ENCODE measurements around the gene RNF141. TPM values are rescaled to one million over a fixed set of nuclear protein-coding genes. Genes with fewer than 3 reads are reported as not detected.

RNF141 gene
- total and polyA plus RNA-seq, 2 of the 13 experiments (the other 11 are each of a cell fraction or from before 2014, with no cell fraction given), result 9.3 to 22.4 TPM

DNA sequence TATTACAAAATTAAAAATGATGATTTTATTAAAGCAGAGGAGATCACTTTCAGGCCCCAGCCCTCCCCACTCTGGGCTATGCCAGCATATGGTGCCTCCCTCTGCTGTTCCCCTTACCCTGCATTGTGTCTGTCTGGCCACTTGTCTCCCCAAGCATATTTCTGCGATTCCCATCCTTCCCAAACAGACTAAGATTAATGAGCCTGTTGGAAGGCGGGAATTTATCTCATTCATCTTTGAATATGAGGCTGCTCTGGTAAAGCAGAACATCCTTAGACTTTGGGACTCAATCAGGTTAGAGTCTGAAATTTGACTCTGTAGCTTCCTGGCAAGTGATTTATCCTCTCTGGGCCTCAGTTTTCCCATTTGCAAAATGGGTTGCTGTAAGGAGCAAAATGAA, 60.2 kb downstream of the RNF141 start:
- POLR2A ChIA-PET, result no interaction called here
- H3K4me3 ChIP-seq (replicated peaks in 1 of 3; ENCODE audit: insufficient read depth in 1 of 3, low read depth in 2 of 3, low read length in 3 of 3), result no peak overlapping the region
- no peaks in the 10 kb centered on the region for H3K4me1 ChIP-seq (ENCODE audit: insufficient read depth, low read length)
- H4K20me1 ChIP-seq (ENCODE audit: insufficient read depth, low read length), result no peaks in the 10 kb centered on the region
- TF ChIP-seq ZNF629 (CRISPR knock-in tag; conservative IDR thresholded peaks at IDR 0.05) (0 out of 2 replicates have a peak, but pooled peaks have one; percentile 28), U2AF2 (IDR thresholded peaks at IDR 0.05; ENCODE audit: low read depth, low read length) (no peak), ZNF326 (CRISPR knock-in tag; IDR thresholded peaks at IDR 0.05; ENCODE audit: borderline replicate concordance) (no peak)
- in situ Hi-C loops (cut with HindIII; ENCODE audit: extremely low pct_ligation_motif_present, low pct_unique_long_range_greater_than_20kb), result no loop called here
- no peak for ATAC-seq
- no peak overlapping the region for H3K9ac ChIP-seq (ENCODE audit: insufficient read depth, low read depth, low read length)
- no peaks in the 10 kb centered on the region for H3K79me2 ChIP-seq (ENCODE audit: insufficient read depth, low read length)
- CTCF ChIA-PET (ENCODE audit: low intra/inter-chr PET ratio, low total read pairs), result no interaction called here
- intact Hi-C loops (cut with micrococcal nuclease; ENCODE audit: unreplicated experiment), result loop anchor here (10.0 kb wide), 1 partner anchor 594 kb away; no protein-coding TSS in a partner anchor
- DNase-seq (ENCODE audit: low spot score), result no peak
- no peak for FAIRE-seq
- no peak overlapping the region for H2AFZ ChIP-seq (ENCODE audit: low read length)
- H3K27ac ChIP-seq (ENCODE audit: extremely low read length, insufficient read depth, low read length), result no peak overlapping the region
- no peak overlapping the region for H3K4me2 ChIP-seq (ENCODE audit: low read depth, low read length)
- H3K9me3 ChIP-seq (ENCODE audit: low read length), result no peaks in the 10 kb centered on the region
- no peaks in the 10 kb centered on the region for H3K36me3 ChIP-seq (replicated peaks in 1 of 2; ENCODE audit: control insufficient read depth in 1 of 2, insufficient read depth in 2 of 2, low read length in 2 of 2)
- H3K27me3 ChIP-seq (ENCODE audit: control insufficient read depth in 1 of 2, insufficient read depth in 2 of 2, low read length in 2 of 2), result no peaks in the 10 kb centered on the region
- no TSS peak for BruUV-seq (replicated peaks)
- 62% methylated on average over 2 of the region's 2 CpGs for WGBS (ENCODE audit: low lambda C conversion rate)

- H3K4me1 ChIP-seq (ENCODE audit: insufficient read depth, low read length), result no peaks in the 10 kb centered on the region
- H3K27me3 ChIP-seq (ENCODE audit: control insufficient read depth in 1 of 2, insufficient read depth in 2 of 2, low read length in 2 of 2), result no peaks in the 10 kb centered on the region
- H3K9me3 ChIP-seq (ENCODE audit: low read length), result no peaks in the 10 kb centered on the region
- no peaks in the 10 kb centered on the region for H3K79me2 ChIP-seq (ENCODE audit: insufficient read depth, low read length)
- POLR2A ChIA-PET, result no interaction called here
- 56% methylated on average over 5 of the region's 6 CpGs for WGBS (ENCODE audit: low lambda C conversion rate)
- no peak overlapping the region for H3K4me3 ChIP-seq (replicated peaks in 1 of 3; ENCODE audit: insufficient read depth in 1 of 3, low read depth in 2 of 3, low read length in 3 of 3)
- no peak for DNase-seq (ENCODE audit: low spot score)
- no peak overlapping the region for H3K4me2 ChIP-seq (ENCODE audit: low read depth, low read length)
- no peaks in the 10 kb centered on the region for H4K20me1 ChIP-seq (ENCODE audit: insufficient read depth, low read length)
- no peaks in the 10 kb centered on the region for H3K36me3 ChIP-seq (replicated peaks in 1 of 2; ENCODE audit: control insufficient read depth in 1 of 2, insufficient read depth in 2 of 2, low read length in 2 of 2)
- ATAC-seq, result no peak
- in situ Hi-C loops (cut with HindIII; ENCODE audit: extremely low pct_ligation_motif_present, low pct_unique_long_range_greater_than_20kb) (no loop called here), intact Hi-C loops (cut with micrococcal nuclease; ENCODE audit: unreplicated experiment) (loop anchor here (10.0 kb wide), 1 partner anchor 595 kb away; no protein-coding TSS in a partner anchor)
- no peak overlapping the region for H3K27ac ChIP-seq (ENCODE audit: extremely low read length, insufficient read depth, low read length)
- no peak overlapping the region for H2AFZ ChIP-seq (ENCODE audit: low read length)
- no TSS peak for BruUV-seq (replicated peaks)
- no peak for FAIRE-seq
- H3K9ac ChIP-seq (ENCODE audit: insufficient read depth, low read depth, low read length), result no peak overlapping the region
- CTCF ChIA-PET (ENCODE audit: low intra/inter-chr PET ratio, low total read pairs), result no interaction called here
- TF ChIP-seq HCFC1 (IDR thresholded peaks at IDR 0.05; ENCODE audit: low read depth, low read length) (no peak), YEATS2 (CRISPR knock-in tag; IDR thresholded peaks at IDR 0.05; ENCODE audit: borderline replicate concordance) (no peak), ARNTL (CRISPR knock-in tag; IDR thresholded peaks at IDR 0.05) (no peak), MAX (IDR thresholded peaks at IDR 0.05) (no peak), NR2F2 (IDR thresholded peaks at IDR 0.05; ENCODE audit: borderline replicate concordance, low read depth) (no peak), ZC3H4 (CRISPR knock-in tag; IDR thresholded peaks at IDR 0.05; ENCODE audit: borderline replicate concordance) (no peak)
- TF ChIP-seq, protein P1, sequence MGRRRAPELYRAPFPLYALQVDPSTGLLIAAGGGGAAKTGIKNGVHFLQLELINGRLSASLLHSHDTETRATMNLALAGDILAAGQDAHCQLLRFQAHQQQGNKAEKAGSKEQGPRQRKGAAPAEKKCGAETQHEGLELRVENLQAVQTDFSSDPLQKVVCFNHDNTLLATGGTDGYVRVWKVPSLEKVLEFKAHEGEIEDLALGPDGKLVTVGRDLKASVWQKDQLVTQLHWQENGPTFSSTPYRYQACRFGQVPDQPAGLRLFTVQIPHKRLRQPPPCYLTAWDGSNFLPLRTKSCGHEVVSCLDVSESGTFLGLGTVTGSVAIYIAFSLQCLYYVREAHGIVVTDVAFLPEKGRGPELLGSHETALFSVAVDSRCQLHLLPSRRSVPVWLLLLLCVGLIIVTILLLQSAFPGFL (CRISPR knock-in tag; IDR thresholded peaks at IDR 0.05), result no peak
- TF ChIP-seq, protein P2, sequence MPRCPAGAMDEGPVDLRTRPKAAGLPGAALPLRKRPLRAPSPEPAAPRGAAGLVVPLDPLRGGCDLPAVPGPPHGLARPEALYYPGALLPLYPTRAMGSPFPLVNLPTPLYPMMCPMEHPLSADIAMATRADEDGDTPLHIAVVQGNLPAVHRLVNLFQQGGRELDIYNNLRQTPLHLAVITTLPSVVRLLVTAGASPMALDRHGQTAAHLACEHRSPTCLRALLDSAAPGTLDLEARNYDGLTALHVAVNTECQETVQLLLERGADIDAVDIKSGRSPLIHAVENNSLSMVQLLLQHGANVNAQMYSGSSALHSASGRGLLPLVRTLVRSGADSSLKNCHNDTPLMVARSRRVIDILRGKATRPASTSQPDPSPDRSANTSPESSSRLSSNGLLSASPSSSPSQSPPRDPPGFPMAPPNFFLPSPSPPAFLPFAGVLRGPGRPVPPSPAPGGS (CRISPR knock-in tag; IDR thresholded peaks at IDR 0.05), result no peak
- TF ChIP-seq, protein P3, sequence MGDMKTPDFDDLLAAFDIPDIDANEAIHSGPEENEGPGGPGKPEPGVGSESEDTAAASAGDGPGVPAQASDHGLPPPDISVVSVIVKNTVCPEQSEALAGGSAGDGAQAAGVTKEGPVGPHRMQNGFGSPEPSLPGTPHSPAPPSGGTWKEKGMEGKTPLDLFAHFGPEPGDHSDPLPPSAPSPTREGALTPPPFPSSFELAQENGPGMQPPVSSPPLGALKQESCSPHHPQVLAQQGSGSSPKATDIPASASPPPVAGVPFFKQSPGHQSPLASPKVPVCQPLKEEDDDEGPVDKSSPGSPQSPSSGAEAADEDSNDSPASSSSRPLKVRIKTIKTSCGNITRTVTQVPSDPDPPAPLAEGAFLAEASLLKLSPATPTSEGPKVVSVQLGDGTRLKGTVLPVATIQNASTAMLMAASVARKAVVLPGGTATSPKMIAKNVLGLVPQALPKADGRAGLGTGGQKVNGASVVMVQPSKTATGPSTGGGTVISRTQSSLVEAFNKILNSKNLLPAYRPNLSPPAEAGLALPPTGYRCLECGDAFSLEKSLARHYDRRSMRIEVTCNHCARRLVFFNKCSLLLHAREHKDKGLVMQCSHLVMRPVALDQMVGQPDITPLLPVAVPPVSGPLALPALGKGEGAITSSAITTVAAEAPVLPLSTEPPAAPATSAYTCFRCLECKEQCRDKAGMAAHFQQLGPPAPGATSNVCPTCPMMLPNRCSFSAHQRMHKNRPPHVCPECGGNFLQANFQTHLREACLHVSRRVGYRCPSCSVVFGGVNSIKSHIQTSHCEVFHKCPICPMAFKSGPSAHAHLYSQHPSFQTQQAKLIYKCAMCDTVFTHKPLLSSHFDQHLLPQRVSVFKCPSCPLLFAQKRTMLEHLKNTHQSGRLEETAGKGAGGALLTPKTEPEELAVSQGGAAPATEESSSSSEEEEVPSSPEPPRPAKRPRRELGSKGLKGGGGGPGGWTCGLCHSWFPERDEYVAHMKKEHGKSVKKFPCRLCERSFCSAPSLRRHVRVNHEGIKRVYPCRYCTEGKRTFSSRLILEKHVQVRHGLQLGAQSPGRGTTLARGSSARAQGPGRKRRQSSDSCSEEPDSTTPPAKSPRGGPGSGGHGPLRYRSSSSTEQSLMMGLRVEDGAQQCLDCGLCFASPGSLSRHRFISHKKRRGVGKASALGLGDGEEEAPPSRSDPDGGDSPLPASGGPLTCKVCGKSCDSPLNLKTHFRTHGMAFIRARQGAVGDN (CRISPR knock-in tag; IDR thresholded peaks at IDR 0.05), result no peak
Observed at GRCh38 chr11:10480026-10480425, 61.0 kb downstream of the RNF141 start.
